GM13976 (cell line): Measurements from ENCODE around the gene ALCAM.
"Not testable (repeated sequence)": the region's sequence is repeated elsewhere in the genome, so short reads cannot be mapped to it uniquely, and the experiment has no call there.

Experiments
- DNase-seq: peaks from one replicate; pipeline ENCODE4 v3.0.0; 2012; ENCODE audit warnings: low spot score
- in situ Hi-C: fragments of 300-500 bp; cut with MboI; formaldehyde crosslinking; loops from one replicate; pipeline ENCODE4 v1.12.0; 2022; ENCODE audit warnings: low sequenced_read_pairs, mixed read lengths, inconsistent platforms; ENCODE audit not compliant: unreplicated experiment
- TF ChIP-seq, protein P1 (sequence below): IDR thresholded peaks from 2 replicates; pipeline ENCODE4 v1.5.1; 2012; ENCODE audit warnings: borderline replicate concordance, mild to moderate bottlenecking; ENCODE audit not compliant: insufficient read depth; ENCODE audit errors: extremely low read depth, missing control alignments, control extremely low read depth

The ALCAM gene

DNA sequence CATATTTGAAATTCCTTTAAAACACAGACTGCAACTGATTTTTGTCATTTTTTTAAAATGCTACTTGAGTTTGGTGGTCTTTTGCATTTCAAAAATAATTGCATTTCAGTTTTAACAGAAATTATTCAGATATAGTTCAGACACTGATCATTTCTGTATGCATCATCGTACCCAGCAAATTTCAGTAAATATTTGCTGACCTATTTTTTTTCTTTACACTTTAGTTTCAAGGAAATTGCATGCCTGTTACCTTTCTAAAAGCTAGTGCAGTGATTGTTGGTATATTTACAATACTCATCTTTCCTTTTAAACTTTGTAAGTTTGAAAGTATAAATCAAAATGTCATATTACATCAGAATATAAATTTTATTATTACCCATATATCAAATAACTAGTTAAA is 32.4 kb downstream of the ALCAM start:
- in situ Hi-C loops: loop anchor here (25.0 kb wide), 1 partner anchor 1213 kb away; no protein-coding TSS in a partner anchor
- no peak for DNase-seq

GRCh38 chr3:105399611-105400010 is 32.9 kb downstream of the ALCAM start:
- in situ Hi-C loops: loop anchor here (25.0 kb wide), 1 partner anchor 1213 kb away; no protein-coding TSS in a partner anchor
- no peak for DNase-seq
- TF ChIP-seq, protein P1, sequence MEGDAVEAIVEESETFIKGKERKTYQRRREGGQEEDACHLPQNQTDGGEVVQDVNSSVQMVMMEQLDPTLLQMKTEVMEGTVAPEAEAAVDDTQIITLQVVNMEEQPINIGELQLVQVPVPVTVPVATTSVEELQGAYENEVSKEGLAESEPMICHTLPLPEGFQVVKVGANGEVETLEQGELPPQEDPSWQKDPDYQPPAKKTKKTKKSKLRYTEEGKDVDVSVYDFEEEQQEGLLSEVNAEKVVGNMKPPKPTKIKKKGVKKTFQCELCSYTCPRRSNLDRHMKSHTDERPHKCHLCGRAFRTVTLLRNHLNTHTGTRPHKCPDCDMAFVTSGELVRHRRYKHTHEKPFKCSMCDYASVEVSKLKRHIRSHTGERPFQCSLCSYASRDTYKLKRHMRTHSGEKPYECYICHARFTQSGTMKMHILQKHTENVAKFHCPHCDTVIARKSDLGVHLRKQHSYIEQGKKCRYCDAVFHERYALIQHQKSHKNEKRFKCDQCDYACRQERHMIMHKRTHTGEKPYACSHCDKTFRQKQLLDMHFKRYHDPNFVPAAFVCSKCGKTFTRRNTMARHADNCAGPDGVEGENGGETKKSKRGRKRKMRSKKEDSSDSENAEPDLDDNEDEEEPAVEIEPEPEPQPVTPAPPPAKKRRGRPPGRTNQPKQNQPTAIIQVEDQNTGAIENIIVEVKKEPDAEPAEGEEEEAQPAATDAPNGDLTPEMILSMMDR: no peak

More for the DNA sequence above, 32.4 kb downstream of the ALCAM start:
- TF ChIP-seq, protein P1: no peak

- in situ Hi-C loops: no loop called here
- DNase-seq: no peak
- TF ChIP-seq, protein P1: no peak
These were observed 34.5 kb downstream of the ALCAM start for GRCh38 chr3:105401254-105401653.

DNA sequence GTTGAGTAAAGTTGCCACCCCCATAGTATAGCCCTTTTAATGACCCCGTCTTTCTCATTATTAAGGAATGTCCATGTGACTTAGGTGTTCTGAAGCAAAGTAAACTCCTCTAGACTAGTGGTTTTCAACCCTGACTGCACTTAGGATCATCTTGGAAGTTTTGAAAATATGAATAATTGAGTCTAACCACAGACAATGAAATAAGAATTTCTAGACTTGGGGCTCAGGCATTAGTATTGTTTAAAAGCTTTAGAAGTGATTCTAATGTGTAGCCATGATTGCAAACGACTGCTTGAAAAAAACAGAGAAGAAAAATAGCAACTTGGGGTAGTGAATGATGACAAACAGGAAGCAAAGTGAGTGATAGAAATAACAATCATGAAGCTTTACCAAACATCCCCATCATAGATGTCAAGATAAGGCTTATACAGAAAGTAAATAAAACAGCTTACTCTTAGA is 35.0 kb downstream of the ALCAM start:
- TF ChIP-seq, protein P1: no peak
- DNase-seq: no peak
- in situ Hi-C loops: no loop called here

DNA sequence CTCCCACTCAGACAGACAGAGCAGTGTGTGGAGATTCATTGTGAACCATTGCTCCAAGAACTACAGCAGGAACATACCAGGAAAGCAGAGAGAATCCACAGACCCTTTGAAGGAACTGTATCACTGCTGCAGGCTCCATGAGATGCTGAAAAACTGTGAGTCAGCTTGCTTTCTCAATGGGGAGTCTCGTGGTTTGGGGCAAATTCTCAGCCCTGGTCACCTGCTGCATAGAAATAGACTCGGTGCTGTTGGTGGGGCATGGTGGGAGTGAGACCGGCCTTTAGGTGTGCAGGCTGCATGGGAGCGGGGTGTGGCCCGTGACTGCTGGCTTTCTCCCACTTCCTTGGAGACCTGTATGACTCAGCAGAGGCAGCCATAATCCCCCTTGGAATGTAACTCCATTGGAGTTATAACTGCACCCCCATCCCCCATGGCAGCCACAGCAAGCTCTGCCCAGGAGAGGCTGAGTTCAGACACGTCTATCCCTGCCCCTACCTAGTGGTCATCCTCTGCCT is 35.6 kb downstream of the ALCAM start:
- no peak for DNase-seq
- in situ Hi-C loops: no loop called here
- TF ChIP-seq, protein P1: no peak

DNA sequence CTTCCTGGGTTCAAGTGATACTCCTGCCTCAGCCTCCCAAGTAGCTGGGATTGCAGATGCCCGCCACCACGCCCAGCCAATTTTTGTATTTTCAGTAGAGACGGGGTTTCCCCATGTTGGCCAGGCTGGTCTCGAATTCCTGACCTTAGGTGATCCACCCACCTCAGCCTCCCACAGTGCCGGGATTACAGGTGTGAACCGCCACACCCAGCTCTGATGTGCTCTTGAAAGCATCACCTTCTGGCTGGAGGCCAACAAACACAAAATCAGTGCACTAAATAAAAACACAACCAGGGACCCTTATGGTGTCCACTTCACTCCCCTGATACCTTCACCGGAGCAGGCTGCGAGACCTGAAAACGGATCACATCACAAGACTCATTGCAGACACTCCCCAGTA is 36.3 kb downstream of the ALCAM start:
- in situ Hi-C loops, DNase-seq: not testable (repeated sequence)

GRCh38 chr3:105406268-105406667 is 39.6 kb downstream of the ALCAM start:
- in situ Hi-C loops: no loop called here
- TF ChIP-seq, protein P1: no peak
- no peak for DNase-seq
